KBM-7 (cell line): ENCODE measurements around the gene CLDN9.
A peak's percentile ranks its signal among the peaks of the same experiment; 100 is the strongest.

Experiments used
- DNase-seq: peaks from one replicate; pipeline ENCODE4 v3.0.0-alpha.2; 2015
- in situ Hi-C: fragments of 300-500 bp; cut with MboI; formaldehyde crosslinking; loops from 2 replicates; pipeline ENCODE4 v1.14.3; 2020; ENCODE audit warnings: low sequenced_read_pairs, low pct_unique_long_range_greater_than_20kb, mixed read lengths

Gene CLDN9, protein sequence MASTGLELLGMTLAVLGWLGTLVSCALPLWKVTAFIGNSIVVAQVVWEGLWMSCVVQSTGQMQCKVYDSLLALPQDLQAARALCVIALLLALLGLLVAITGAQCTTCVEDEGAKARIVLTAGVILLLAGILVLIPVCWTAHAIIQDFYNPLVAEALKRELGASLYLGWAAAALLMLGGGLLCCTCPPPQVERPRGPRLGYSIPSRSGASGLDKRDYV

DNA sequence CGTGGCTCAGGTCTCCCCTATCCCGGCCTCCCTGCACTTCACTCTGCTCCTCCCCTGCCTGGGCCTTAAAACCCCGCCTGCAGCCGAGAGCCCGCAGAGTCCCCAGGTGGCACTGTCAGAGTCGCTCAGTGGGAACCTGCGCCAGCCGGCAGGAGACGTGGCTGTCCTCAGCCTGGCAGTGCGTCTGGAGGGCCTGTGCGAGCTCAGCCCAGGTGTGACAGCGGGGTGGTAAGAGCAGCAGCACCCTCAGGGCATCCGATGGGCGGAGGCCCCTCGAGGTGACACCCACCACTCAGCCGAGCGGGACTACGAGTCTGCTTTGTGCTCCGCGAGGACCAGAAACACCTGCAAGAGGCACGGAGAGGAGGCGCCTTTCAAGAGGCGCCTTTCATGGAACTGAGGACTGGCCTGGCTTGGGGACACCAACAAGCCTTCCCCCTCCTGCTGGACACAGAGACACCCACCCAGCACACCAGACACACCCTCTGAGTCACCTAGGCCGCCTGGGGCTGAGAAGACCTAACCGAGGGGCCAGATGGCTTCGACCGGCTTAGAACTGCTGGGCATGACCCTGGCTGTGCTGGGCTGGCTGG is at the start of gene CLDN9:
Gene CLDN9, plus strand, starts transcription at position 96 of the 593 bp plus-strand sequence. Its CDS starts 440 bp downstream, at position 536.
- in situ Hi-C loops: no loop called here
- DNase-seq: no peak

DNA sequence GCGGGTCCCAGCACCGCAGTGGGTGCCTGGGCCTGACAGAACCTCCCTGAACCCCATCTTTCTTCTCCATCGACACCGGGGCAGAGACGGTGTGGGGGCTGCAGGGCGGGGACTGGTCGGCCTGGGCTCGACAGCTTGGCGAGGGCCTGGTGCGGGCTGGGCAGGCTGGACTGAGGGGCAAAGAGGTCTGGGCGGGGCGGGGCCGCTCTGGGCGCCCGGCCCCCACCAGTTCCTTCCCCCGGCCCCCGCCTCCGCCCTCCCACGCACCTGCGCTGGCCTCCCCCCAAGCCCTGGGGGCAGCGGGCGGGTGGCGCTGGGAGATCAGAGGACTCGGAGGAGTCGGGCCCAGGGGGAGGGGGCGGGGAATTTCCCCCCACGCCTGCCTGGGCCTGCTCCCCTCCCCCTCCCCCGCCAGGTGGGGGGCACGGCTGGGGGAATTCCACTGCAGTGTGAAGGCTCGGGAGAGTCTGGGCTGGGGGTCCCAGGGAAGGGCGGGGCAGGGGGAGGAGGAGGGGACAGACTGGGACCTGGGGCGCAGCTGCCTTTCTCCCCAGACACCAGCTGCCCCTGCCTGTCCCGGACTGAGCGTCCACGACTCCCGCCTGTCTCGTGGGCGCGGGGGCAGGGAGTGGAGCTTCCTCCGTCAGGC is 49.5 kb upstream of the CLDN9 start:
- no peak for DNase-seq
- in situ Hi-C loops: no loop called here

DNA sequence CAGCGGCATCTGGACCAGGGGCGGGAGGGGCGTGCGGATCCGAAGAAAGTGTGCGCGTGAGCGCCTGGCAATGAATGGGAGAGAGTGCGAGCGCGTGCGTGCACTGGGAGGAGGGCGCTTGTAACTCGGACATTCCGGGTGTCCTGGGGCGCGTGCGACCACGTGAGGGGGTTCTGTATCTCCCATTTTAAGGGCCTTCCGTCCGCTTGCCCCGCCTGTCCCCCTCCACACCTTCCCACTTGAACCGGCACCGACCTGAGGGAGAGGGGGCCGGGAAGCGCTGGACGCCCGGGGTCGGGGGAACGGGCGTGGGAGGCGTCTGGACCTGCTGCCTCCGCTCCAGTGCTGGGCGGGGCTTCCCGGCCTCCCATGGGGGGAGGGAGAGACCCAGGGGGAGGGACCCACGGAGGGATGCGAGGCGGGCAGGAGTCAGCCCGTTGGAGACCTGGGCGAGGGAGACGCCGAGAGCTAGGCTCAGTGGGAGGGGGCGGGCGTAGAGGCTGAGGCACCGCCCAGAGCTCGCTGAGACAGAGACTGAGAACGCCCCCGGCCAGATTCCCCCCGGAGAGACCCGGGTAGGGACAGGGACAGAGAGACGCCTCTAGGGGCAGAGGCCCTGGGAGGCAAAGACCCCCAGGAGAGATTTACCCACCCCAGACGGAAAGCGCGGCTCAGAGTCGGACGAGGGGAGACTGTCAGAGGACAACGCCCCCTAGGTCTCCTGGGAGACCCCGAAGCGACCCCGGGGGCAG is 48.8 kb upstream of the CLDN9 start, which contains the start of gene KREMEN2:
Gene KREMEN2, plus strand, starts transcription at position 553 of the 752 bp plus-strand sequence. CDS start 246 bp downstream, outside the sequence.
- DNase-seq: peak; percentile 86
- in situ Hi-C loops: no loop called here

DNA sequence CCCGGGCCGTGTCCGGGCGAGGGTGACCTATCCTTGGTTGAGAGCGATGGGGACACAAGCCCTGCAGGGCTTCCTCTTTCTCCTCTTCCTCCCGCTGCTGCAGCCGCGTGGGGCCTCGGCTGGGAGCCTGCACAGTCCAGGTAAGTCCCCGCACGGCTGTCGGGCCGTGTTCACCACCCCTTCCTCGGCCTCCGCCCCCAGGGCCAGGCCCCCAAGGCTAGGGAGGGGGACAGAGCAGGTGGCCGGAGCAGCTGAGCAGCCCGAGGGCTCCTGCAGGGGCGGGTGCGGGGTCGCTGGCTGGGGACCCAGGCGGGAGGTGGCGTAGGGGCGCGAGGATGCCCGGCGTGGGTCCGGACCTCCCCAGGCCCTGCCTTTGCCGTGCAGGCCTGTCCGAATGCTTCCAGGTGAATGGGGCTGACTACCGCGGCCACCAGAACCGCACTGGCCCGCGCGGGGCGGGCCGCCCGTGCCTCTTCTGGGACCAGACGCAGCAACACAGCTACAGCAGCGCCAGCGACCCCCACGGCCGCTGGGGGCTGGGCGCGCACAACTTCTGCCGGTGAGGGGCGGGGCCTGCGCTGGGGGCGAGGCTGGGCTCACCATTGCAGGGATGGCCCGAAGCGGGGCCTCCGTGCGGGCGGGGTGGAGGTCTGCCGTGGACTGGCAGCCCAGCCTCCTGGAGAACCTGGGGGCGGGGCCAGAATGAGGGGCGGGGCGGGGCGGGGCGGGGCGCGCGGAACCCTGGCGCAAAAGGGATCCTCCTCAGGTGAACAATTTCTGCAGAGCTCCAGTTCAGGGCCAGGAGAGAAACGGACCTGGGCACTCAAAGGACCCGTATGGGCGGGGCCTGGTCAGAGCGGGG is 48.0 kb upstream of the CLDN9 start:
- peak; percentile 85 for DNase-seq
- in situ Hi-C loops: no loop called here

DNA sequence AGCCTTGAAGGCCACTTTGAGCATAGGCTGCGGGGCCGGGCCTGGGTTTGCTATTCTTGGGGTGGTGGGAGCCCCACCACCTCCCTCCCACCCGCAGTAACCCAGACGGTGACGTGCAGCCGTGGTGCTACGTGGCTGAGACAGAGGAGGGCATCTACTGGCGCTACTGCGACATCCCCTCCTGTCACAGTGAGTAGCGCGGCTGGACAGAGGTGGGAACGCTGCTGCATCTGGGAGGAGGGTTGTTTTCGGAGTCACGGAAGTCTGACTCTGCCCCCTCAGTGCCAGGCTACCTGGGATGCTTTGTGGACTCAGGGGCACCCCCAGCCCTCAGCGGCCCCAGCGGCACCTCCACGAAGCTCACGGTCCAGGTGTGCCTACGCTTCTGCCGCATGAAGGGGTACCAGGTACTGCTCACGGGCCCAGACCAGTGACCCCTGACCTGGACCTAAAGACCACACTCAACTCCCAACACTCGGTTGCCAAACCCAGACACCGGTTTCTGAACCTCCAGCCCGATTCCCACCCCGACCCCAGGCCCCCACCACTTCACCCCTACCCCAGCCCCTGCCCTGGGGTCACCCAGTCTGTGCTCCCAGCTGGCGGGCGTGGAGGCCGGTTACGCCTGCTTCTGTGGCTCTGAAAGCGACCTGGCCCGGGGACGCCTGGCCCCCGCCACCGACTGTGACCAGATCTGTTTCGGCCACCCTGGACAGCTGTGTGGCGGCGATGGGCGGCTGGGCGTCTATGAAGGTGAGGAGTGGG is 46.5 kb upstream of the CLDN9 start:
- DNase-seq: no peak
- in situ Hi-C loops: no loop called here

DNA sequence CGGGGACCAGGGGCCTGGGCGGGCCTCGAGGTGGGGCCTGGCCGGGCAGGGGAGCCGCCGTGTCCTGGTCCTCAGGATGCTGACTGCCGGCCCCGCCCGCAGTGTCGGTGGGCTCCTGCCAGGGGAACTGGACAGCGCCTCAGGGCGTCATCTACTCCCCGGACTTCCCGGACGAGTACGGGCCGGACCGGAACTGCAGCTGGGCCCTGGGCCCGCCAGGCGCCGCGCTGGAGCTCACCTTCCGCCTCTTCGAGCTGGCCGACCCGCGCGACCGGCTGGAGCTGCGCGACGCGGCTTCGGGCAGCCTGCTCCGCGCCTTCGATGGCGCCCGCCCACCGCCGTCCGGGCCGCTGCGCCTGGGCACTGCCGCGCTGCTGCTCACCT is 45.9 kb upstream of the CLDN9 start:
- in situ Hi-C loops: no loop called here
- no peak for DNase-seq

DNA sequence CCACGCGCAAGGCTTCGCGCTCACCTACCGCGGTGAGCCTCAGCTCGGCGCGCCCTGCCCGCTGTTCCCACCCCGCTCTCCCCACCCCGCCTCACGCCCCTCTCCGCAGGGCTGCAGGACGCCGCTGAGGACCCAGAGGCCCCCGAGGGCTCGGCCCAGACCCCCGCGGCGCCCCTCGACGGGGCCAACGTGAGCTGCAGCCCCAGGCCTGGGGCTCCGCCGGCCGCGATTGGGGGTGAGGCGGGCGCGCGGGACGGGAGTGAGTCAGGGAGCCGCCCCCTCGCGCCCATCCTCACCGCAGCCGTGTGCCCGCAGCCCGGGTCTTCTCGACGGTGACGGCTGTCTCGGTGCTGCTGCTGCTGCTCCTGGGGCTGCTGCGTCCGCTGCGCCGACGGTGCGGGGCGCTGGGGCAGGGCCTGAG is 45.5 kb upstream of the CLDN9 start:
- no peak for DNase-seq
- in situ Hi-C loops: no loop called here

DNA sequence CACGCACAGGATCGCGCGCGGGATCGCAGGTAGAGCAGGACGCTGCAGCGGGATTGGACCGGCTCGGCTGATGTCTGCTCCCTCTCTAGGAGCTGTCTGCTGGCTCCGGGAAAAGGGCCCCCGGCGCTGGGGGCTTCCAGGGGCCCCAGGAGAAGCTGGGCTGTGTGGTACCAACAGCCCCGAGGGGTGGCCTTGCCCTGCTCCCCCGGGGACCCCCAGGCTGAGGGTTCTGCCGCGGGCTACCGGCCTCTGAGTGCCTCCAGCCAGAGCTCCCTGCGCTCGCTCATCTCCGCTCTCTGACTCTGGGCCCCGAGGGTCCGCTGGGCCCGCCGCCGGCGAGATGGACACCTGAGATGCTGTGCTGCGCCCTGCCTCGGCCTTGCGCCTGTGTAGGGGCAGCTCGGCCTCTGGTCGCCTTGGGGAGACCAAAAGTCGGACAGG is 45.0 kb upstream of the CLDN9 start:
- in situ Hi-C loops: no loop called here
- no peak for DNase-seq

DNA sequence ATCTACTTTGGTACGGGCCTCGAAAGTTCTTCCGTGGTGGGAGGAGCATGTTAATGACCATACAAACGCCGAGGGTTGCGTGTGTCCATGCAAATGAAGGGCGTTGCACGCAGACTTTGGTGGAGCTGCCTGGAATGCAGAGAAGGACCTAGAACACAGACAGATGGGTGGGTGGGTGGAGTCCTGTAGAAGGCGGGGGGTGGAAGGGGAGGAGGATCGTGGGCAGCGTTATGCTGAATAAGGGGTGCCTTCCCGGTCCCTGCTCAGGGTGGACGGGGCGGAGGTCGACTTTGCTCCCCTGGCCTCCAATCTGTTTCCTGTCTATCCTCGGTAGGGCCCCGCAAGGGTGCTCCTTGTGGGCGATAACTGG is 44.4 kb upstream of the CLDN9 start:
- in situ Hi-C loops: no loop called here
- no peak for DNase-seq

DNA sequence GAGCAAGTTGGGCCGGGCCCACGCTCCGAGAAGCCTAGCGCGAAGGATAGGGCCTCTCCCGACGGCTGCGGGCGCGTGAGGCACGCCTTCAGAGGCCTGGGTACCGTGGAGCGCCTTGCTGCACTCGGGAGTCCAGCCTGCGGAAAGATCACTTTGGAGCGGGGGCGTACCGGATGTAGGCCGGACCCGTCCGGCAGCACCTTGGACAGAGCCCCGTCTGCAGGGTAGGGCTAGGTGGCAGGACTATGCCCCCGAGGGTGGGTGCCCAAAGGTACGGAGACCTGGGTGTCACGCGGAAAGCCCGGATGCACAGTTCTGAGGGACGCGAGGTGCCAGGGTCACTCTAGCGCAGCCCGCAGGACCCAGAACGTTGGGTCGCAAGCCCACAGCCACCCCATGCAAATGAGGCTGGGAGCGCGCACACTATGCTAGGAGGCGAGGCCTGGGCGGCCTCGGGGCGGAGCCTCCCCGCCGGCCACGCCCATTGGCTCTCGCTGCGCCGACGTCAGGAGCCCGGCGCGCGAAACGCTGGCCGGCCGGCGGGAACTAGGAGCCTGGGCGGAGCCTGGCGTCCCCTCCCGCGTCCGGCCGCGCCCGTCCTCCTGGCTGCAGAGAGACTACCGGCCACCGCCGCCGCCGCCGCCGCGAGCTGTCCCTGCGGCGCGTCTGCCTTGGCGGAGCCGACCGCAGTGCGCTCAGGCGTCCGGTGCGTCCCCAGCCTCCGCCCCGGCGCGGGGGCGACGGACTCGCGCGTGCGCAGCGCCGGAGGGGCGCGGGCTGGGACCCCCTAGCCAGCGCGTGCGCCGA is 43.8 kb upstream of the CLDN9 start, which contains the start of gene PAQR4:
Gene PAQR4, plus strand, starts transcription at position 611 of the 807 bp plus-strand sequence. CDS start 327 bp downstream, outside the sequence.
- in situ Hi-C loops: no loop called here
- peak; percentile 93 for DNase-seq

DNA sequence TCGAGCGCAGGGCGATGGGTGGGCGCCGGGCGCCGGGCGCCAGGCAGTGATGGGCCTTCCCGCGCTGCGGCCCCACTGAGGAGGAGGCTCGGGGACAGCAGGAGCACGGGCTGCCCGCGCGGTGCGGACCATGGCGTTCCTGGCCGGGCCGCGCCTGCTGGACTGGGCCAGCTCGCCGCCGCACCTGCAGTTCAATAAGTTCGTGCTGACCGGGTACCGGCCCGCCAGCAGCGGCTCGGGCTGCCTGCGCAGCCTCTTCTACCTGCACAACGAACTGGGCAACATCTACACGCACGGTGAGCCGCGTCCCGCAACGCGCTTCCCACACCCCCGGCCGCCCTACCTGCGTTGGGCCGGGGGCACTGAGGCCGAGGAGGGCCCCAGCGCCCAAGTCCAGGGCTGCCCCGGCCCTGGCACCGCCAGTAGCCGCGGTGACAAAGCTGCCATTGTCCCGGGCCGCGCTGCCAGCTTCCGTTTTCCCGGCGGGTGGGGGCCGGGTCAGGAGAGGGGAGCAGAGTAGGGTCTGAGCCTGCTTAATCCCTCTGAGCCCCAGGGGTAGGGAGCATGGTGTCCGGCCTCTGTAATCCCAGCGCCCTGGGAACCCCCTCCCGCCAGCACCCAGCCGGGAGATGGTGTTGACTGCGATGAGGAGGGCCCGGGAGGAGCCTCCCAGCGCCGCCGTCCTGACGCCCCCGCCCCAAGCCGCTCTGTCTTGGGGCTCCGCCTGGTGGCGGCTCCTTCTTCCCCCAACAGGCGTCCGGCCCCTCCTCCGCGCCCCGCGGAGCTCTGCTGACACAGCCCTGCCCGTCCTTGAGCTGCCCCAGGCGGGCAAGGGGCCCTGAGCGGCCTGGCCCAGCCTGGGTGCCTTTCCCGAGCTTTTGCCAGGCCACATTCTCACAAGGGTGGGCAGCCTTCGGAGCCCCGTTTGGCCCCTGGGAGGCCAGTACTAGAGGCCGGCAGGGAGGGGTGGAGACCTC is 42.9 kb upstream of the CLDN9 start:
- DNase-seq: peak; percentile 90
- in situ Hi-C loops: no loop called here

DNA sequence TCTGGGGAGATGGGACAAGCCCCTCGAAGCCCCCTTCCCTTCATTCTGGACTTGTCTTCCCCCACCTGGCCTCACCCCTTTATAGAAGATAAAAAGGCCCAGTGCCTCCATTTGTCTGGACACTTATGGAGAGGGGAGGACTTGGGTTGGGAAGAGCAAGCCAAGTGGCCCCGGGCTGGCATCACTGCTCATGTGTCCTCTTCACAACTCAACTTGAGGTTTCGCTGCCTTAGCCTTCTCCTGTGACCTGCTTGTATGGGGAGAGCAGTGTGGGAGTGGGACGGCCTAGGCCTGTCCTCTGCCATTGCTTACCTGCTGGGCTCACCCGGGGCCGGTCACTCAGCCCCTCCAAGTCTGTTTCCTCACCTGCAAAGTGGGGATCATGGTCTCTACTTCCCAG is 42.2 kb upstream of the CLDN9 start:
- no peak for DNase-seq
- in situ Hi-C loops: no loop called here

DNA sequence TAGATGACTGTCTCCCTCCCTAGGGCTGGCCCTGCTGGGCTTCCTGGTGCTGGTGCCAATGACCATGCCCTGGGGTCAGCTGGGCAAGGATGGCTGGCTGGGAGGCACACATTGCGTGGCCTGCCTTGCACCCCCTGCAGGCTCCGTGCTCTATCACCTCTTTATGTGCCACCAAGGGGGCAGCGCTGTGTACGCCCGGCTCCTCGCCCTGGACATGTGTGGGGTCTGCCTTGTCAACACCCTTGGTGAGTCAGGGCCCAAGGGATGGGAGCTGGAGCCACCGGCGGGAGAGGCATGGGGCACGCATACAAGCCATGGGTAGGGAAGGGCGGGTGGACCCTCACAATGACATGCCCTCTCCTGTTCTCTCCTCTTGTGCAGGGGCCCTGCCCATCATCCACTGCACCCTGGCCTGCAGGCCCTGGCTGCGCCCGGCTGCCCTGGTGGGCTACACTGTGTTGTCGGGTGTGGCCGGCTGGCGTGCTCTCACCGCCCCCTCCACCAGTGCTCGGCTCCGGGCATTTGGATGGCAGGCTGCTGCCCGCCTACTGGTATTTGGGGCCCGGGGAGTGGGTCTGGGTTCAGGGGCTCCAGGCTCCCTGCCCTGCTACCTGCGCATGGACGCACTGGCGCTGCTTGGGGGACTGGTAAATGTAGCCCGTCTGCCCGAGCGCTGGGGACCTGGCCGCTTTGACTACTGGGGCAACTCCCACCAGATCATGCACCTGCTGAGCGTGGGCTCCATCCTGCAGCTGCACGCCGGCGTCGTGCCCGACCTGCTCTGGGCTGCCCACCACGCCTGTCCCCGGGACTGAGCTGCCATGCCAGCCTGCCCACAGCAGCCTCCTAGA is 41.4 kb upstream of the CLDN9 start:
- DNase-seq: no peak
- in situ Hi-C loops: no loop called here

DNA sequence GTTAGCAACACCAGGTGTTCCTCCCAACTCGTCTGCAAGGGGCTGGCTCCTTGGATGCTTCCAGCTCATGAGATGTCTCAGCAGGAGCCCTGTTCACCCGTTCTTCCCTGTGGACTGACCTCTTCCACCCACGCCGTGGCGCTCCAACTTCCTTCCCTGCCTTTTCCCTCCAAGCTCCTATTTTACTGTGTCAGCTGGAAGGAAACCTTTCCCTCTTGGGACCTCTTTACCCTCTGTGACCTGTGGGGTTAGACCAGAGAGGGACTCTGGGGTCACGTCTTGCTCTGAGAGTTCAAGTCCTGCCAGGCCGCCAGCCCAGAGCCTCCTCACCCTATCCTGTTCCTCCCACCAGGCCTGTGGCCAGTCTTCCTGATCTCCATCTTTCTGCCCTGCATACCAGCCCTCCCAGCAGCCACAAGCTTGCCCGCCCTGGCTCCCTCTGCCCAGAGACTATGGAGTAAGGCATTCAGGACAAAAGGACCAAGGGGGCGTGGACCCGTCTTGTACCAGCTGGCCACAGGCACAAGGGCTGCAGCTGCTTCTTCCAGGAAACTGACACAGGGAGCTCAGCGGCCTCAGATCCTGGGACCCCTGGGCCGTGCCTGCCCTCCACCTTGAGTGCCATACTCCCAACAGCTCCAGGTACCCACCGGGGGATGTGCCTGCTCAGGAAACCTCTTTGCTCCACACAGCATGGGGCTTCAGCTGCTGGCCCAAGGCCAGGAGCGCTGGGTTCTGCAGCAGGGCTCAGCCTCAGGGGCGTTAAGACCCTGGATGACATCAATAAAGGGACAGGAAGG is 40.5 kb upstream of the CLDN9 start:
- no peak for DNase-seq
- in situ Hi-C loops: no loop called here

DNA sequence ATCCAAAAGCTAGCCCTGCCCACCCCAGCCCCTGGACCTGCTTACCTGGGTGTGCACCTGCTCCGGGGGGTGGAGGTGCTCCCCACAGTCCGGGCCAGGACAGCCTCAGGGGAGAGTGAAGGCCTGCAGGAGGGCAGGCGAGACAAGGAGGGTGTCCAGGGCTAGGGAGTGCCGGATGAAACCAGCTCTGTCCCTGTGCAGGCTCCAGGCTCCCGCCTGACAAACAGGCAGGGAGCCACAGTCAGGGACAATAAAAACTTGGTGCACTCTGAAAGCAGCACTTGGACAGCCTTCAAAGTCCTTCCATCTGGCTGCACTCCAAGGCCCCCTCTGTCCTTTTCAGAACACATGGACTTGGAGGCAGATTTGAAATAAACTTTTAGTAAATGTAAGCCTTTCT is 39.6 kb upstream of the CLDN9 start:
- DNase-seq: no peak
- in situ Hi-C loops: no loop called here
